Caco-2 (cell line): ENCODE data around the gene FAM193A. TPM values are rescaled to one million over a fixed set of nuclear protein-coding genes. Genes with fewer than 3 reads are reported as not detected.

ENCODE experiments used
- BruUV-seq: library from RNA; stranded (reverse); fragments of 400-500 nt; replicated peaks from 2 replicates; lab custom pipeline; 2021; lab: Mats Ljungman, UMichigan
- CTCF ChIA-PET: fragments of 300-600 bp; sonication (Branson Sonifier 250); formaldehyde crosslinking; loops from one replicate; lab custom pipeline; 2022; ENCODE audit warnings: antibody characterized with exemption; lab: Charles Lee
- POLR2A ChIA-PET: fragments of 300-600 bp; sonication (Branson Sonifier 250); formaldehyde crosslinking; loops from one replicate; lab custom pipeline; 2022; ENCODE audit warnings: antibody characterized with exemption; lab: Charles Lee
- DNase-seq, 2 experiments: peaks; one replicate each; pipeline versions ENCODE4 v3.0.0 to v3.0.0-alpha.2; 2020 to 2022
- H3K27me3 ChIP-seq: replicated peaks from 2 replicates; pipeline ENCODE4 v1.6.0; 2011; ENCODE audit warnings: low read length; ENCODE audit not compliant: control insufficient read depth, insufficient read depth
- H3K36me3 ChIP-seq: 2 replicates; pipeline ENCODE4 v1.5.1; 2011; ENCODE audit warnings: low read length; ENCODE audit not compliant: control insufficient read depth, insufficient read depth
- H3K4me1 ChIP-seq: fragments of 250-450 bp; sonication (Bioruptor Pico); 2 replicates; pipeline ENCODE4 v1.5.1; 2020; ENCODE audit warnings: mild to moderate bottlenecking
- H3K4me3 ChIP-seq: 2 replicates; pipeline ENCODE4 v1.5.1; 2011; ENCODE audit warnings: low read depth, mild to moderate bottlenecking, control low read depth, low read length
- H3K9me3 ChIP-seq: fragments of 250-450 bp; sonication (Bioruptor Pico); 2 replicates; pipeline ENCODE4 v1.5.1; 2020; ENCODE audit warnings: mild to moderate bottlenecking, moderate library complexity
- H3K27ac Mint-ChIP-seq: one replicate; pipeline ENCODE4 v1.8.0; 2022; ENCODE audit warnings: mixed read lengths; ENCODE audit not compliant: unreplicated experiment
- H3K27me3 Mint-ChIP-seq: one replicate; pipeline ENCODE4 v1.8.0; 2022; ENCODE audit warnings: mixed read lengths; ENCODE audit not compliant: insufficient read depth, unreplicated experiment
- H3K36me3 Mint-ChIP-seq: one replicate; pipeline ENCODE4 v1.8.0; 2022; ENCODE audit warnings: mild to moderate bottlenecking, mixed read lengths; ENCODE audit not compliant: insufficient read depth, unreplicated experiment
- H3K4me1 Mint-ChIP-seq: one replicate; pipeline ENCODE4 v1.8.0; 2022; ENCODE audit warnings: low read depth, mixed read lengths; ENCODE audit not compliant: unreplicated experiment
- H3K4me3 Mint-ChIP-seq: one replicate; pipeline ENCODE4 v1.8.0; 2022; ENCODE audit warnings: mild to moderate bottlenecking, moderate library complexity, mixed read lengths; ENCODE audit not compliant: unreplicated experiment
- H3K9me3 Mint-ChIP-seq: one replicate; pipeline ENCODE4 v1.8.0; 2022; ENCODE audit warnings: mixed read lengths; ENCODE audit not compliant: unreplicated experiment
- intact Hi-C: fragments of 100-400 bp; cut with micrococcal nuclease; formaldehyde crosslinking; loops from one replicate; pipeline ENCODE4 v1.10.0; 2022; ENCODE audit not compliant: unreplicated experiment
- total RNA-seq: library from RNA; stranded (reverse); gene quantifications from 2 replicates; pipeline ENCODE4 v1.2.3, GENCODE V29; 2022
- TF ChIP-seq, protein P1 (sequence below), 2 experiments: fragments of 200-600 bp in 1 of 2; IDR thresholded peaks; 1 replicate in 1 of 2; 2 replicates in 1 of 2; pipeline versions ENCODE4 v1.5.1 to v1.8.0; 2011 to 2022; ENCODE audit warnings: antibody characterized with exemption in 1 of 2, control low read depth in 1 of 2, inconsistent platforms in 1 of 2, low read depth in 1 of 2, low read length in 1 of 2, mild to moderate bottlenecking in 1 of 2, moderate library complexity in 1 of 2; ENCODE audit not compliant: insufficient read depth in 1 of 2, severe bottlenecking in 1 of 2, unreplicated experiment in 1 of 2

Gene FAM193A
- total RNA-seq, 1 experiment from 2014 or later = 28.7 TPM

DNA sequence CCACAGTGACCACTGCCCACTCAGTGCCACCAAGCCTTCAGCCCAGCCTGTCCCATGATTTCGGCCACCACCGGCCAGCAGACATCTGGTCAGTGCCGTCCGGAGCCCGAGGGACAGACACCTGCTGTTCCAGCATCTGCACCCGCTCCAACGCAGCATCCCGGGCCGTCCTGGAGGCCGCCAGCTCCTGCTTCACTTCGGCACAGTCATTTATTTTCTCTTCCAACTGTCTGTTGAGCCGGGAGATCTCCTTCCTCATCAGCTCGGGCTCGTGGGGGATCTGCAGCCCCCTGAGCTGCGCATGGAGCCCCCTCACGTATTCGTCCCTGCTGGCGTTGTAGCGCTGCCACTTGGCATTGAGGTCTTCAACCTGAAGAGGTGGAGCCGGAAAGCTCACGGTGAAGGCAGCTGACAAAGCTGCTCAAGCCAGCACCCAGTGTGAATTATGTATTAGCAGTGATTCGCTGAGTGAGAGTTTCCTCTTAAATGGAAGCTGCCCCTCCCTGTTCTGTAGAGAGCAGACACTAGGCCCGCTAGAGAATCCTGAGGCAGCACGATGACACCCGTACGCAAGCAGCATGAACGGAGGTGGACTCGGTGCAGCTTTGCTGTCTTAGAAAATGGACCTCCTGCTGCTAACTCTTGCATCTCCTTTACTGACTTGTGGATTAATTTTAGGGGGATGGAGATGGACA is 208.3 kb downstream of the FAM193A start:
- POLR2A ChIA-PET = no interaction called here
- Mint-ChIP-seq H3K4me3 (no peak overlapping the region), H3K27me3 (no peaks in the 10 kb centered on the region), H3K36me3 (peaks cover 67% of the 10 kb centered on the region), H3K4me1 (peaks cover 7% of the 10 kb centered on the region), H3K9me3 (no peaks in the 10 kb centered on the region), H3K27ac (no peak overlapping the region)
- DNase-seq = no peak
- no peaks in the 10 kb centered on the region for H3K27me3 ChIP-seq
- CTCF ChIA-PET = no interaction called here
- BruUV-seq = no TSS peak
- H3K4me1 ChIP-seq = peaks cover 19% of the 10 kb centered on the region
- no peaks in the 10 kb centered on the region for H3K9me3 ChIP-seq
- no peak overlapping the region for H3K4me3 ChIP-seq
- intact Hi-C loops = no loop called here
- TF ChIP-seq, protein P1, sequence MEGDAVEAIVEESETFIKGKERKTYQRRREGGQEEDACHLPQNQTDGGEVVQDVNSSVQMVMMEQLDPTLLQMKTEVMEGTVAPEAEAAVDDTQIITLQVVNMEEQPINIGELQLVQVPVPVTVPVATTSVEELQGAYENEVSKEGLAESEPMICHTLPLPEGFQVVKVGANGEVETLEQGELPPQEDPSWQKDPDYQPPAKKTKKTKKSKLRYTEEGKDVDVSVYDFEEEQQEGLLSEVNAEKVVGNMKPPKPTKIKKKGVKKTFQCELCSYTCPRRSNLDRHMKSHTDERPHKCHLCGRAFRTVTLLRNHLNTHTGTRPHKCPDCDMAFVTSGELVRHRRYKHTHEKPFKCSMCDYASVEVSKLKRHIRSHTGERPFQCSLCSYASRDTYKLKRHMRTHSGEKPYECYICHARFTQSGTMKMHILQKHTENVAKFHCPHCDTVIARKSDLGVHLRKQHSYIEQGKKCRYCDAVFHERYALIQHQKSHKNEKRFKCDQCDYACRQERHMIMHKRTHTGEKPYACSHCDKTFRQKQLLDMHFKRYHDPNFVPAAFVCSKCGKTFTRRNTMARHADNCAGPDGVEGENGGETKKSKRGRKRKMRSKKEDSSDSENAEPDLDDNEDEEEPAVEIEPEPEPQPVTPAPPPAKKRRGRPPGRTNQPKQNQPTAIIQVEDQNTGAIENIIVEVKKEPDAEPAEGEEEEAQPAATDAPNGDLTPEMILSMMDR (IDR thresholded peaks at IDR 0.05; ENCODE audit: insufficient read depth in 1 of 2, low read depth in 1 of 2, low read length in 1 of 2, severe bottlenecking in 1 of 2, unreplicated experiment in 1 of 2) = no peak
- no peaks in the 10 kb centered on the region; the same call in 1 of the 2 replicates for H3K36me3 ChIP-seq

DNA sequence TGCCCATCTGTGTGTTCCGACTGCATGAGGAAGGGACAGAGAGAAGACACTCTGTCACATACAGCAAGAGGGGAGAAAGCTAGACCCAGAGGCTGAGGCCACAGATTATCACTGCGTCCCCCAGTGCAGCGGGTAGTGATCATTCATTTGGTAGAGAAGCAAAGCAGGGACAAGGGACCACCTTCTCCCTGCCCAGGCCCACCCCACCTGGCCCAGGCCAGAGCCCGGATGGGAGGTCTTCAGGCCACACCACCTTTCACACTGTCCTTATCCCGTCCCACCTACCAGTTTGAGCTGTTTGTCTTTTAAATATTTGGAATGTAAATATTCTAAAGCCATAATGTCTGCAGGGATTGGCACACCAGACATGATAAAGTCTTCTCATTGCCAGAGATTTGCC is 209.1 kb downstream of the FAM193A start:
- TF ChIP-seq, protein P1 (IDR thresholded peaks at IDR 0.05; ENCODE audit: insufficient read depth in 1 of 2, low read depth in 1 of 2, low read length in 1 of 2, severe bottlenecking in 1 of 2, unreplicated experiment in 1 of 2) = no peak
- DNase-seq = no peak
- ChIA-PET CTCF (interaction anchor here (0.5 kb wide), 1 partner anchor 227 kb away, joined by 5 read pairs; no protein-coding TSS in a partner anchor), POLR2A (no interaction called here)
- intact Hi-C loops = no loop called here
- Mint-ChIP-seq H3K4me3 (no peak overlapping the region), H3K27ac (no peak overlapping the region), H3K36me3 (peaks cover 65% of the 10 kb centered on the region), H3K9me3 (no peaks in the 10 kb centered on the region), H3K4me1 (peaks cover 7% of the 10 kb centered on the region), H3K27me3 (no peaks in the 10 kb centered on the region)
- peaks cover 19% of the 10 kb centered on the region for H3K4me1 ChIP-seq
- H3K9me3 ChIP-seq = no peaks in the 10 kb centered on the region
- no peaks in the 10 kb centered on the region for H3K27me3 ChIP-seq
- H3K4me3 ChIP-seq = no peak overlapping the region
- BruUV-seq = no TSS peak
- no peaks in the 10 kb centered on the region; the same call in 1 of the 2 replicates for H3K36me3 ChIP-seq

DNA sequence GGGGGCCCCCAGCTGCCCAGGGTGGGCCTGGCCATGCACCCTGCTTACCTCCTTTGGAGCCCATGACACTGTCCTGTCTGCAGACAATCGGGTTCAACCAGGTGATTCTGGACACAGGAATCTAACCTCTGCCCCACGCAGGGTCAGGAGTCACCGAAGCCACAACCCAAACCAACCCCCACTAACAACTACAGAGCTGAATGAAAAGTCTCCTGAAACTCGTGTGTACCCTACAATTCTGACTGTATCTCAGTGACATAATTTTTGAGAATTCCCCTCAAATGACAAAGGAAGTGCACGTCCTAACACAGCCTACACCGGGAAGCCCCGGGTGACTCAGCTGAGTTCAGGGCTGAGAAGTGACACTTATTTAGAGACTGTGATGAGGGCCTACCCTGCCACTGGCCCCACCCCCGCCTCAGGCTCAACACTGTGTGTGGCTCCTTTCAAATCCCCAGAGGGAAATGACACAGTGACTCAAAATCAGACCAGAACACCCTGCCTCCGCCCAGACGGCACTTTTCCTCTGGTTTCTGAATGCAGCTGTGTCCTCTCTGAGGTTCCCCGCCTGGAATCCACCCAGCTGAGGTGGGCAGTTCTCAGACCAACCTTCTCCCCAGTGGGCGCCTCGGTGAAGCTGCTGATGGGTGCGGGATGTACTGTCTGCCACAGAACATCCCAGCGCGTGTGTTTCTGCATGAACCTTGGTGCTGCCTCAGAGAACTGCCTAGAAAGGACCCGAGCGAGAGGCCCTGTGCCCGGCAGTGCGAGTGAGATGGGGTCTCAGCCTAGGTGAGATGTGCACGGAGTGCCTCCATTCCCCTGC is 209.7 kb downstream of the FAM193A start:
- Mint-ChIP-seq H3K27me3 (no peaks in the 10 kb centered on the region), H3K4me3 (no peak overlapping the region), H3K4me1 (peaks cover 7% of the 10 kb centered on the region), H3K36me3 (peaks cover 58% of the 10 kb centered on the region), H3K9me3 (no peaks in the 10 kb centered on the region), H3K27ac (peak overlapping the region; percentile 55)
- Histone ChIP-seq H3K4me3 (no peak overlapping the region), H3K27me3 (no peaks in the 10 kb centered on the region), H3K4me1 (peaks cover 19% of the 10 kb centered on the region), H3K36me3 (no peaks in the 10 kb centered on the region; the same call in 1 of the 2 replicates), H3K9me3 (no peaks in the 10 kb centered on the region)
- ChIA-PET CTCF (no interaction called here), POLR2A (no interaction called here)
- no peak for DNase-seq
- BruUV-seq = no TSS peak
- TF ChIP-seq, protein P1 (IDR thresholded peaks at IDR 0.05; ENCODE audit: insufficient read depth in 1 of 2, low read depth in 1 of 2, low read length in 1 of 2, severe bottlenecking in 1 of 2, unreplicated experiment in 1 of 2) = no peak
- intact Hi-C loops = no loop called here
